Measurements from ENCODE around the gene GRK2. TPM values are rescaled to one million over a fixed set of nuclear protein-coding genes. Genes with fewer than 3 reads are reported as not detected.
A peak's percentile ranks its signal among the peaks of the same experiment; 100 is the strongest.

The GRK2 gene
- total and polyA plus RNA-seq, 2 of the 13 experiments (the other 11 are each of a cell fraction or from before 2014, with no cell fraction given), result 31.3 to 42.4 TPM

DNA sequence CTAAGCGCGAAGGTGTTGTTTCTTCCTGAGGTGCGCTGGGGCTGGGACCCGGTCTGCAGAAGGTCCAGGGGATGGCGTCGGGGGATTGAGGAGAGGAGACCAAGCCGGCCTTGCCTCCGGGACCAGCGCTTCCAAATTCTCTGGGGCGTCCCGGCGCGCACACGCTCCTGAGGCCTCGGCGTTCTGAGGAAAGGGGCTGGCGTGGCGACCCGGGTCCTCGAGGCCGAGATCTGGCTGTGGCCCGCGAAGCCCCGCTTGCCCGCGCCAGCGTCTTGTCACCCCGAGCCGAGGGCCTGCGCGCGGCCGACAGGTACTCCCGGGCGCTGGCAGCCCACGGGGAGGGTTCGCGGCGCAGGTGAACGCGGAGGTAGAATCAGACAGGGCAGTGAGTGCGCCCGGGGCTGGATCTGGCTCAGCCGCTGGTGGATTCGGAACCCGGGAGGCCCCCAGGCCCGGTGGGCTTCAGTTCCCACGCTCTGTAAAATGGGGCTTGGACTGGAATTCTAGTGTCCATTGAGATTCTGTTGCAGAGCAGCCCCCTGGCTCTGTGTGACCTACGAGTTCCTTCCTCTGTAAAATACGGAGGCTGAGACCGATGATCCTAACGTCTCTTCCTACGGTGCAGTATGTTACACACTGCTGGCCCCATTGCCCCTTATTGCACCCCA is 51.7 kb downstream of the GRK2 start (continued):
- TF ChIP-seq, protein P1, sequence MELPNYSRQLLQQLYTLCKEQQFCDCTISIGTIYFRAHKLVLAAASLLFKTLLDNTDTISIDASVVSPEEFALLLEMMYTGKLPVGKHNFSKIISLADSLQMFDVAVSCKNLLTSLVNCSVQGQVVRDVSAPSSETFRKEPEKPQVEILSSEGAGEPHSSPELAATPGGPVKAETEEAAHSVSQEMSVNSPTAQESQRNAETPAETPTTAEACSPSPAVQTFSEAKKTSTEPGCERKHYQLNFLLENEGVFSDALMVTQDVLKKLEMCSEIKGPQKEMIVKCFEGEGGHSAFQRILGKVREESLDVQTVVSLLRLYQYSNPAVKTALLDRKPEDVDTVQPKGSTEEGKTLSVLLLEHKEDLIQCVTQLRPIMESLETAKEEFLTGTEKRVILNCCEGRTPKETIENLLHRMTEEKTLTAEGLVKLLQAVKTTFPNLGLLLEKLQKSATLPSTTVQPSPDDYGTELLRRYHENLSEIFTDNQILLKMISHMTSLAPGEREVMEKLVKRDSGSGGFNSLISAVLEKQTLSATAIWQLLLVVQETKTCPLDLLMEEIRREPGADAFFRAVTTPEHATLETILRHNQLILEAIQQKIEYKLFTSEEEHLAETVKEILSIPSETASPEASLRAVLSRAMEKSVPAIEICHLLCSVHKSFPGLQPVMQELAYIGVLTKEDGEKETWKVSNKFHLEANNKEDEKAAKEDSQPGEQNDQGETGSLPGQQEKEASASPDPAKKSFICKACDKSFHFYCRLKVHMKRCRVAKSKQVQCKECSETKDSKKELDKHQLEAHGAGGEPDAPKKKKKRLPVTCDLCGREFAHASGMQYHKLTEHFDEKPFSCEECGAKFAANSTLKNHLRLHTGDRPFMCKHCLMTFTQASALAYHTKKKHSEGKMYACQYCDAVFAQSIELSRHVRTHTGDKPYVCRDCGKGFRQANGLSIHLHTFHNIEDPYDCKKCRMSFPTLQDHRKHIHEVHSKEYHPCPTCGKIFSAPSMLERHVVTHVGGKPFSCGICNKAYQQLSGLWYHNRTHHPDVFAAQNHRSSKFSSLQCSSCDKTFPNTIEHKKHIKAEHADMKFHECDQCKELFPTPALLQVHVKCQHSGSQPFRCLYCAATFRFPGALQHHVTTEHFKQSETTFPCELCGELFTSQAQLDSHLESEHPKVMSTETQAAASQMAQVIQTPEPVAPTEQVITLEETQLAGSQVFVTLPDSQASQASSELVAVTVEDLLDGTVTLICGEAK (IDR thresholded peaks at IDR 0.05), result no peak
- TF ChIP-seq, protein P1 (CRISPR knock-in tag; IDR thresholded peaks at IDR 0.05), result no peak
- 0 out of 2 replicates have a peak, but pooled peaks have one; percentile 13 for TF ChIP-seq ZFP82 (CRISPR knock-in tag; IDR thresholded peaks at IDR 0.05; ENCODE audit: borderline replicate concordance)
- TF ChIP-seq NAIF1 (CRISPR knock-in tag; IDR thresholded peaks at IDR 0.05; ENCODE audit: borderline replicate concordance), result 0 out of 2 replicates have a peak, but pooled peaks have one; percentile 27
- no peak for TF ChIP-seq RORA (CRISPR knock-in tag; IDR thresholded peaks at IDR 0.05)
- no peak for TF ChIP-seq ZNF292 (CRISPR knock-in tag; IDR thresholded peaks at IDR 0.05; ENCODE audit: borderline replicate concordance, low read depth)
- no peak for TF ChIP-seq ZMYM4 (CRISPR knock-in tag; IDR thresholded peaks at IDR 0.05)
- no peak for TF ChIP-seq MYC (CRISPR knock-in tag; IDR thresholded peaks at IDR 0.05; ENCODE audit: borderline replicate concordance)
- TF ChIP-seq TRIM24 (CRISPR knock-in tag; IDR thresholded peaks at IDR 0.05), result no peak
- no peak for TF ChIP-seq NCOA1 (CRISPR knock-in tag; IDR thresholded peaks at IDR 0.05)
- no peak for TF ChIP-seq MAFF (IDR thresholded peaks at IDR 0.05; ENCODE audit: low read depth, low read length)
- TF ChIP-seq ZBTB7B (CRISPR knock-in tag; IDR thresholded peaks at IDR 0.05), result 0 out of 2 replicates have a peak, but pooled peaks have one; percentile 18
- no peak for TF ChIP-seq EP300 (IDR thresholded peaks at IDR 0.05; ENCODE audit: low read depth in 2 of 2, low read length in 2 of 2)
- TF ChIP-seq EP300 (CRISPR knock-in tag; IDR thresholded peaks at IDR 0.05; ENCODE audit: borderline replicate concordance), result no peak
- no peak for TF ChIP-seq CBX1 (IDR thresholded peaks at IDR 0.05; ENCODE audit: low read depth)
- TF ChIP-seq, protein P2, sequence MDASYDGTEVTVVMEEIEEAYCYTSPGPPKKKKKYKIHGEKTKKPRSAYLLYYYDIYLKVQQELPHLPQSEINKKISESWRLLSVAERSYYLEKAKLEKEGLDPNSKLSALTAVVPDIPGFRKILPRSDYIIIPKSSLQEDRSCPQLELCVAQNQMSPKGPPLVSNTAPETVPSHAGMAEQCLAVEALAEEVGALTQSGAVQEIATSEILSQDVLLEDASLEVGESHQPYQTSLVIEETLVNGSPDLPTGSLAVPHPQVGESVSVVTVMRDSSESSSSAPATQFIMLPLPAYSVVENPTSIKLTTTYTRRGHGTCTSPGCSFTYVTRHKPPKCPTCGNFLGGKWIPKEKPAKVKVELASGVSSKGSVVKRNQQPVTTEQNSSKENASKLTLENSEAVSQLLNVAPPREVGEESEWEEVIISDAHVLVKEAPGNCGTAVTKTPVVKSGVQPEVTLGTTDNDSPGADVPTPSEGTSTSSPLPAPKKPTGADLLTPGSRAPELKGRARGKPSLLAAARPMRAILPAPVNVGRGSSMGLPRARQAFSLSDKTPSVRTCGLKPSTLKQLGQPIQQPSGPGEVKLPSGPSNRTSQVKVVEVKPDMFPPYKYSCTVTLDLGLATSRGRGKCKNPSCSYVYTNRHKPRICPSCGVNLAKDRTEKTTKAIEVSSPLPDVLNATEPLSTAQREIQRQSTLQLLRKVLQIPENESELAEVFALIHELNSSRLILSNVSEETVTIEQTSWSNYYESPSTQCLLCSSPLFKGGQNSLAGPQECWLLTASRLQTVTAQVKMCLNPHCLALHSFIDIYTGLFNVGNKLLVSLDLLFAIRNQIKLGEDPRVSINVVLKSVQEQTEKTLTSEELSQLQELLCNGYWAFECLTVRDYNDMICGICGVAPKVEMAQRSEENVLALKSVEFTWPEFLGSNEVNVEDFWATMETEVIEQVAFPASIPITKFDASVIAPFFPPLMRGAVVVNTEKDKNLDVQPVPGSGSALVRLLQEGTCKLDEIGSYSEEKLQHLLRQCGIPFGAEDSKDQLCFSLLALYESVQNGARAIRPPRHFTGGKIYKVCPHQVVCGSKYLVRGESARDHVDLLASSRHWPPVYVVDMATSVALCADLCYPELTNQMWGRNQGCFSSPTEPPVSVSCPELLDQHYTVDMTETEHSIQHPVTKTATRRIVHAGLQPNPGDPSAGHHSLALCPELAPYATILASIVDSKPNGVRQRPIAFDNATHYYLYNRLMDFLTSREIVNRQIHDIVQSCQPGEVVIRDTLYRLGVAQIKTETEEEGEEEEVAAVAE (CRISPR knock-in tag; IDR thresholded peaks at IDR 0.05; ENCODE audit: borderline replicate concordance), result 0 out of 2 replicates have a peak, but pooled peaks have one; percentile 1
- no peak for TF ChIP-seq ZNF34 (CRISPR knock-in tag; IDR thresholded peaks at IDR 0.05; ENCODE audit: borderline replicate concordance)

Measured in HepG2 (cell line).